HepG2 (cell line): Measurements from ENCODE around the gene CENPE. TPM values are rescaled to one million over a fixed set of nuclear protein-coding genes. Genes with fewer than 3 reads are reported as not detected.

Source experiments
- ARHGAP35 ChIP-seq: sonication (generic); formaldehyde crosslinking; IDR thresholded peaks from 2 replicates; pipeline ENCODE4 v1.9.0; 2022; ENCODE audit warnings: mild to moderate bottlenecking, inconsistent platforms, moderate library complexity, missing genetic modification reagents, borderline replicate concordance
- EED ChIP-seq: sonication (generic); formaldehyde crosslinking; IDR thresholded peaks from 2 replicates; pipeline ENCODE4 v1.5.0; 2020; ENCODE audit warnings: mild to moderate bottlenecking, missing genetic modification reagents
- ERF ChIP-seq: IDR thresholded peaks from 2 replicates; pipeline ENCODE4 v1.6.1; 2018; ENCODE audit warnings: missing biosample characterization, missing genetic modification reagents
- GZF1 ChIP-seq: sonication (generic); formaldehyde crosslinking; IDR thresholded peaks from 2 replicates; pipeline ENCODE4 v1.5.1; 2020; ENCODE audit warnings: mild to moderate bottlenecking, missing genetic modification reagents
- ISX ChIP-seq: sonication (generic); formaldehyde crosslinking; conservative IDR thresholded peaks from 2 replicates; pipeline ENCODE4 v1.5.0; 2020; ENCODE audit warnings: missing genetic modification reagents
- NCOR1 ChIP-seq: fragments of 200-600 bp; sonication (generic); IDR thresholded peaks from 2 replicates; pipeline ENCODE4 v1.7.0; 2017; ENCODE audit warnings: antibody characterized with exemption, low read length, borderline replicate concordance
- NFIC ChIP-seq: IDR thresholded peaks from 2 replicates; pipeline ENCODE4 v1.6.1; 2012; ENCODE audit warnings: mild to moderate bottlenecking, low read length, inconsistent platforms
- PAX8 ChIP-seq: sonication (generic); formaldehyde crosslinking; IDR thresholded peaks from 2 replicates; pipeline ENCODE4 v1.8.0; 2022; ENCODE audit warnings: mild to moderate bottlenecking, missing genetic modification reagents, borderline replicate concordance
- SETDB1 ChIP-seq: sonication (generic); formaldehyde crosslinking; IDR thresholded peaks from 2 replicates; pipeline ENCODE4 v1.5.1; 2020; ENCODE audit warnings: missing genetic modification reagents, mild to moderate bottlenecking, borderline replicate concordance
- ZNF136 ChIP-seq: sonication (generic); formaldehyde crosslinking; IDR thresholded peaks from 2 replicates; pipeline ENCODE4 v1.8.1; 2022; ENCODE audit warnings: low read depth, mild to moderate bottlenecking, moderate library complexity, missing genetic modification reagents
- ZNF296 ChIP-seq: sonication (generic); formaldehyde crosslinking; conservative IDR thresholded peaks from 2 replicates; pipeline ENCODE4 v1.5.0; 2020; ENCODE audit warnings: mild to moderate bottlenecking, missing genetic modification reagents
- ZNF354B ChIP-seq: sonication (generic); formaldehyde crosslinking; IDR thresholded peaks from 2 replicates; pipeline ENCODE4 v1.8.0; 2022; ENCODE audit warnings: mild to moderate bottlenecking, missing genetic modification reagents
- ZNF83 ChIP-seq: sonication (generic); formaldehyde crosslinking; IDR thresholded peaks from 2 replicates; pipeline ENCODE4 v1.4.0; 2020; ENCODE audit warnings: missing genetic modification reagents, mild to moderate bottlenecking, borderline replicate concordance
- polyA plus RNA-seq, 8 experiments: library from polyadenylated mRNA; depleted of rRNA in 3 of 8; stranded (reverse) in 7 of 8; unstranded in 1 of 8; fragments of >200 nt; fragmentation: Illumina TruSeq in 4 of 8; extraction: Trizol in 4 of 8; gene quantifications; 2 replicates each; pipeline versions ENCODE4 v1.2.1 to v1.2.3, GENCODE V29; 2011 to 2016; ENCODE audit warnings: low read depth in 4 of 8, missing spikeins in 1 of 8, mixed read lengths in 1 of 8; ENCODE audit not compliant: insufficient read depth in 1 of 8
- total RNA-seq, 5 experiments: library from RNA; depleted of rRNA; stranded (reverse); fragments of >200 nt; fragmentation: Illumina TruSeq; extraction: Trizol; gene quantifications; 2 replicates each; pipeline ENCODE4 v1.2.3, GENCODE V29; 2016; ENCODE audit warnings: low read depth in 1 of 5
- TF ChIP-seq, protein P1 (sequence below): IDR thresholded peaks from 2 replicates; pipeline ENCODE4 v1.6.1; 2016
- TF ChIP-seq, protein P2 (sequence below), 2 experiments: IDR thresholded peaks; 2 replicates each; pipeline ENCODE4 v1.6.1; 2011 to 2012; ENCODE audit warnings: low read length in 2 of 2, borderline replicate concordance in 1 of 2, low read depth in 1 of 2, mild to moderate bottlenecking in 1 of 2, moderate library complexity in 1 of 2
- TF ChIP-seq, protein P3 (sequence below): IDR thresholded peaks from 2 replicates; pipeline ENCODE4 v1.6.1; 2016
- TF ChIP-seq, protein P4 (sequence below): sonication (generic); formaldehyde crosslinking; IDR thresholded peaks from 2 replicates; pipeline ENCODE4 v1.8.0; 2022; ENCODE audit warnings: missing genetic modification reagents, mild to moderate bottlenecking, inconsistent platforms, borderline replicate concordance
- TF ChIP-seq, protein P5 (sequence below): IDR thresholded peaks from 2 replicates; pipeline ENCODE4 v1.6.1; 2016; ENCODE audit warnings: control low read depth
- TF ChIP-seq, protein P6 (sequence below): sonication (generic); formaldehyde crosslinking; IDR thresholded peaks from 2 replicates; pipeline ENCODE4 v1.4.0; 2020; ENCODE audit warnings: mild to moderate bottlenecking, missing genetic modification reagents

The CENPE gene
- total and polyA plus RNA-seq, 2 of the 13 experiments (the other 11 are each of a cell fraction or from before 2014, with no cell fraction given): 2.1 to 19.8 TPM

DNA sequence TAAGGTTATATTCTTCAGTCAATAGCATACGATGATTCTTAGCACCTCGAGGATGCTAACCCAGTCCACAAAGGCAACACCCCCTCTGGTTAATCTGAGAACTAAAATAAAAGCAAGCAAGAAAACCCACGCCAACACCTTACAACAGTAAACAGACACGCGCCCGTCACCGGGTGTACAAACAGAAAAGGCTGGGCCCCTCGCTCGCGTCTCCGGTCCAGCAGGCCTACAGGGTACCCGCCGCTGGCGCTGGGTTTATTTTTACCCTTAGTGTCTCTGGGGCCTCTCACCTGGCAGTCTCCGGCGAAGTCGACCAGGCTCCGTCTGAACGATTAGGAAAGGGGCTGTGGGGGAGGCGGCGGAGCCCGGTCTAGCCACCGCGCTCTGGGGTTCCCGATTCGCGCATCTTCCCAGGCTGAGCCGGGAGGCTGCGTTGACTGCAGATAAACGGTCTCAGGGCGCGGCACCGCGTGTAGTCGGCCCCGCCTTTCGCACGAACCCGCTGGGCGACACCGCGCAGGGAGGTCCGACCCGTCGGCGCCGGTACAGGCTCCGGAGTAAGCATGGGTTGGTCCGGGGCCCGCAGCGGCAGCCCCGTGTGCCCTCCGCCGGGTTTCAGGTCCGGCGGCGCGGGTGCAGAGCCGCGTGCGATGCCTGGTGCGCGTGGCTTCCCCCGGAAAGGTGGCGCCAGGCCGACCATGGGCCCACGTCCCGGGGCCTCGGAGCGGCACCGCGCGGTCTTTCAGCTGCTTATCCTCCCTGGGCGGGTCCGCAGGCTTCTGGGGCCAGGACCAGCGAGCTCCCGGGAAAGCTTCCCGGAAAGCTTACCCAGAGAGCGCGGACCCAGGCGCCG is 122.0 kb downstream of the CENPE start (continued):
- no peak for TF ChIP-seq PAX8 (CRISPR knock-in tag)
- TF ChIP-seq ZNF354B (CRISPR knock-in tag): no peak
- no peak for TF ChIP-seq NCOR1
- no peak for TF ChIP-seq ZNF136 (CRISPR knock-in tag)
- TF ChIP-seq, protein P1, sequence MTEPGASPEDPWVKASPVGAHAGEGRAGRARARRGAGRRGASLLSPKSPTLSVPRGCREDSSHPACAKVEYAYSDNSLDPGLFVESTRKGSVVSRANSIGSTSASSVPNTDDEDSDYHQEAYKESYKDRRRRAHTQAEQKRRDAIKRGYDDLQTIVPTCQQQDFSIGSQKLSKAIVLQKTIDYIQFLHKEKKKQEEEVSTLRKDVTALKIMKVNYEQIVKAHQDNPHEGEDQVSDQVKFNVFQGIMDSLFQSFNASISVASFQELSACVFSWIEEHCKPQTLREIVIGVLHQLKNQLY (CRISPR knock-in tag): no peak
- TF ChIP-seq, protein P2, sequence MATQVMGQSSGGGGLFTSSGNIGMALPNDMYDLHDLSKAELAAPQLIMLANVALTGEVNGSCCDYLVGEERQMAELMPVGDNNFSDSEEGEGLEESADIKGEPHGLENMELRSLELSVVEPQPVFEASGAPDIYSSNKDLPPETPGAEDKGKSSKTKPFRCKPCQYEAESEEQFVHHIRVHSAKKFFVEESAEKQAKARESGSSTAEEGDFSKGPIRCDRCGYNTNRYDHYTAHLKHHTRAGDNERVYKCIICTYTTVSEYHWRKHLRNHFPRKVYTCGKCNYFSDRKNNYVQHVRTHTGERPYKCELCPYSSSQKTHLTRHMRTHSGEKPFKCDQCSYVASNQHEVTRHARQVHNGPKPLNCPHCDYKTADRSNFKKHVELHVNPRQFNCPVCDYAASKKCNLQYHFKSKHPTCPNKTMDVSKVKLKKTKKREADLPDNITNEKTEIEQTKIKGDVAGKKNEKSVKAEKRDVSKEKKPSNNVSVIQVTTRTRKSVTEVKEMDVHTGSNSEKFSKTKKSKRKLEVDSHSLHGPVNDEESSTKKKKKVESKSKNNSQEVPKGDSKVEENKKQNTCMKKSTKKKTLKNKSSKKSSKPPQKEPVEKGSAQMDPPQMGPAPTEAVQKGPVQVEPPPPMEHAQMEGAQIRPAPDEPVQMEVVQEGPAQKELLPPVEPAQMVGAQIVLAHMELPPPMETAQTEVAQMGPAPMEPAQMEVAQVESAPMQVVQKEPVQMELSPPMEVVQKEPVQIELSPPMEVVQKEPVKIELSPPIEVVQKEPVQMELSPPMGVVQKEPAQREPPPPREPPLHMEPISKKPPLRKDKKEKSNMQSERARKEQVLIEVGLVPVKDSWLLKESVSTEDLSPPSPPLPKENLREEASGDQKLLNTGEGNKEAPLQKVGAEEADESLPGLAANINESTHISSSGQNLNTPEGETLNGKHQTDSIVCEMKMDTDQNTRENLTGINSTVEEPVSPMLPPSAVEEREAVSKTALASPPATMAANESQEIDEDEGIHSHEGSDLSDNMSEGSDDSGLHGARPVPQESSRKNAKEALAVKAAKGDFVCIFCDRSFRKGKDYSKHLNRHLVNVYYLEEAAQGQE (IDR thresholded peaks at IDR 0.05; ENCODE audit: borderline replicate concordance in 1 of 2, low read depth in 1 of 2, low read length in 2 of 2): no peak
- 0 out of 2 replicates have a peak, but pooled peaks have one; percentile 35 for TF ChIP-seq ERF (CRISPR knock-in tag)
- no peak for TF ChIP-seq ISX (CRISPR knock-in tag)
- TF ChIP-seq GZF1: no peak
- no peak for TF ChIP-seq NFIC
- TF ChIP-seq, protein P3, sequence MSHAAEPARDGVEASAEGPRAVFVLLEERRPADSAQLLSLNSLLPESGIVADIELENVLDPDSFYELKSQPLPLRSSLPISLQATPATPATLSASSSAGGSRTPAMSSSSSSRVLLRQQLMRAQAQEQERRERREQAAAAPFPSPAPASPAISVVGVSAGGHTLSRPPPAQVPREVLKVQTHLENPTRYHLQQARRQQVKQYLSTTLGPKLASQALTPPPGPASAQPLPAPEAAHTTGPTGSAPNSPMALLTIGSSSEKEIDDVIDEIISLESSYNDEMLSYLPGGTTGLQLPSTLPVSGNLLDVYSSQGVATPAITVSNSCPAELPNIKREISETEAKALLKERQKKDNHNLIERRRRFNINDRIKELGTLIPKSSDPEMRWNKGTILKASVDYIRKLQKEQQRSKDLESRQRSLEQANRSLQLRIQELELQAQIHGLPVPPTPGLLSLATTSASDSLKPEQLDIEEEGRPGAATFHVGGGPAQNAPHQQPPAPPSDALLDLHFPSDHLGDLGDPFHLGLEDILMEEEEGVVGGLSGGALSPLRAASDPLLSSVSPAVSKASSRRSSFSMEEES (CRISPR knock-in tag): no peak
- TF ChIP-seq, protein P4, sequence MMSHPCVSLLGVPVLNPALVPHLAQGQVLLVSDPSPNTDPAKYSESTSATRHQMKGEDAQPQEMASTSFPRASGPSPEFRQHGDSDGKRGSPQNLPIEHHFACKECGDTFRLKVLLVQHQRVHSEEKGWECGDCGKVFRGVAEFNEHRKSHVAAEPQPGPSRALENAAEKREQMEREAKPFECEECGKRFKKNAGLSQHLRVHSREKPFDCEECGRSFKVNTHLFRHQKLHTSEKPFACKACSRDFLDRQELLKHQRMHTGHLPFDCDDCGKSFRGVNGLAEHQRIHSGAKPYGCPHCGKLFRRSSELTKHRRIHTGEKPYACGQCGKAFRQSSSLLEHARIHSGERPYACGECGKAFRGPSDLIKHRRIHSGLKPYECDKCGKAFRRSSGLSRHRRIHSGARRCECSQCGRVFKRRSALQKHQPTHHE (CRISPR knock-in tag): peak; percentile 38; the same call in 1 of the 2 replicates
- TF ChIP-seq, protein P5, sequence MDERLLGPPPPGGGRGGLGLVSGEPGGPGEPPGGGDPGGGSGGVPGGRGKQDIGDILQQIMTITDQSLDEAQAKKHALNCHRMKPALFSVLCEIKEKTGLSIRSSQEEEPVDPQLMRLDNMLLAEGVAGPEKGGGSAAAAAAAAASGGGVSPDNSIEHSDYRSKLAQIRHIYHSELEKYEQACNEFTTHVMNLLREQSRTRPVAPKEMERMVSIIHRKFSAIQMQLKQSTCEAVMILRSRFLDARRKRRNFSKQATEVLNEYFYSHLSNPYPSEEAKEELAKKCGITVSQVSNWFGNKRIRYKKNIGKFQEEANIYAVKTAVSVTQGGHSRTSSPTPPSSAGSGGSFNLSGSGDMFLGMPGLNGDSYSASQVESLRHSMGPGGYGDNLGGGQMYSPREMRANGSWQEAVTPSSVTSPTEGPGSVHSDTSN: no peak
- TF ChIP-seq SETDB1: no peak
- peak; percentile 69; the same call in 1 of the 2 replicates for TF ChIP-seq ARHGAP35
- no peak; the same call in 1 of the 2 replicates for TF ChIP-seq ZNF296 (CRISPR knock-in tag)
- peak; percentile 76; the same call in 1 of the 2 replicates for TF ChIP-seq ZNF83
- TF ChIP-seq, protein P6, sequence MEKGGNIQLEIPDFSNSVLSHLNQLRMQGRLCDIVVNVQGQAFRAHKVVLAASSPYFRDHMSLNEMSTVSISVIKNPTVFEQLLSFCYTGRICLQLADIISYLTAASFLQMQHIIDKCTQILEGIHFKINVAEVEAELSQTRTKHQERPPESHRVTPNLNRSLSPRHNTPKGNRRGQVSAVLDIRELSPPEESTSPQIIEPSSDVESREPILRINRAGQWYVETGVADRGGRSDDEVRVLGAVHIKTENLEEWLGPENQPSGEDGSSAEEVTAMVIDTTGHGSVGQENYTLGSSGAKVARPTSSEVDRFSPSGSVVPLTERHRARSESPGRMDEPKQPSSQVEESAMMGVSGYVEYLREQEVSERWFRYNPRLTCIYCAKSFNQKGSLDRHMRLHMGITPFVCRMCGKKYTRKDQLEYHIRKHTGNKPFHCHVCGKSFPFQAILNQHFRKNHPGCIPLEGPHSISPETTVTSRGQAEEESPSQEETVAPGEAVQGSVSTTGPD: no peak; the same call in 1 of the 2 replicates
- no peak for TF ChIP-seq EED (CRISPR knock-in tag)
